H1 (cell line): ENCODE results near the gene CETN2. TPM values are rescaled to one million over a fixed set of nuclear protein-coding genes. Genes with fewer than 3 reads are reported as not detected.

Experiments
- CTCF ChIA-PET: fragments of 300-600 bp; sonication (Branson Sonifier 250); formaldehyde crosslinking; loops from one replicate; lab custom pipeline; 2021; ENCODE audit not compliant: partially characterized antibody; lab: Charles Lee
- POLR2A ChIA-PET: fragments of 300-600 bp; sonication (Branson Sonifier 250); formaldehyde crosslinking; loops from one replicate; lab custom pipeline; 2021; ENCODE audit warnings: inconsistent platforms; ENCODE audit not compliant: partially characterized antibody; lab: Charles Lee
- DNase-seq, 2 experiments: peaks; one replicate each; pipeline versions ENCODE4 v3.0.0 to v3.0.0-alpha.2; 2010 to 2022; ENCODE audit warnings: low spot score in 2 of 2, low read depth in 1 of 2, mixed read lengths in 1 of 2
- FAIRE-seq: peaks from 2 replicates; lab custom pipeline; 2011; peaks lifted over from hg19 to GRCh38; lab: Jason Lieb, UNC
- H2AFZ ChIP-seq: 2 replicates; pipeline ENCODE4 v1.8.1; 2012; ENCODE audit warnings: low read length, inconsistent platforms
- H2AK5ac ChIP-seq: 2 replicates; pipeline ENCODE4 v1.6.1; 2013; ENCODE audit warnings: low read depth, low read length
- H2BK120ac ChIP-seq: replicated peaks from 2 replicates; pipeline ENCODE3; 2013; ENCODE audit warnings: low read depth, low read length, inconsistent platforms
- H2BK12ac ChIP-seq: 2 replicates; pipeline ENCODE4 v1.6.1; 2013; ENCODE audit warnings: low read depth, low read length
- H2BK15ac ChIP-seq: 2 replicates; pipeline ENCODE4 v1.6.1; 2013; ENCODE audit warnings: low read length
- H2BK20ac ChIP-seq: 2 replicates; pipeline ENCODE4 v1.6.1; 2013; ENCODE audit warnings: low read length
- H2BK5ac ChIP-seq: 2 replicates; pipeline ENCODE4 v1.6.1; 2013; ENCODE audit warnings: low read depth, low read length
- H3K14ac ChIP-seq: 2 replicates; pipeline ENCODE4 v1.6.1; 2013; ENCODE audit warnings: inconsistent platforms; ENCODE audit not compliant: insufficient read length
- H3K18ac ChIP-seq: 2 replicates; pipeline ENCODE4 v1.6.1; 2013; ENCODE audit warnings: low read length; ENCODE audit errors: extremely low read depth
- H3K23ac ChIP-seq: 2 replicates; pipeline ENCODE4 v1.6.1; 2013; ENCODE audit warnings: inconsistent platforms; ENCODE audit not compliant: insufficient read length
- H3K23me2 ChIP-seq: 2 replicates; pipeline ENCODE4 v1.6.1; 2013; ENCODE audit warnings: low read depth, low read length
- H3K27ac ChIP-seq: 2 replicates; pipeline ENCODE4 v1.6.1; 2011; ENCODE audit warnings: low read depth, low read length, inconsistent platforms
- H3K27me3 ChIP-seq, 4 experiments: replicated peaks in 1 of 4; 1 replicate in 1 of 4; 2 replicates in 3 of 4; pipeline versions ENCODE4 v1.6.1 to v1.8.1; 2011 to 2013; ENCODE audit warnings: low read length in 3 of 4, mild to moderate bottlenecking in 3 of 4, inconsistent platforms in 2 of 4, mixed read lengths in 2 of 4, moderate library complexity in 1 of 4; ENCODE audit not compliant: control insufficient read depth in 3 of 4, insufficient read depth in 3 of 4; ENCODE audit errors: extremely low read depth in 1 of 4
- H3K36me3 ChIP-seq, 4 experiments: 2 replicates each; pipeline versions ENCODE4 v1.6.1 to v1.8.1; 2011 to 2013; ENCODE audit warnings: mild to moderate bottlenecking in 4 of 4, low read length in 3 of 4, moderate library complexity in 2 of 4, control low read depth in 1 of 4, inconsistent platforms in 1 of 4; ENCODE audit not compliant: insufficient read depth in 4 of 4, control insufficient read depth in 2 of 4
- H3K4ac ChIP-seq: replicated peaks from 2 replicates; pipeline ENCODE3; 2013; ENCODE audit warnings: low read length, low read depth, mixed read lengths, inconsistent platforms; ENCODE audit not compliant: insufficient read length
- H3K4me1 ChIP-seq, 4 experiments: replicated peaks in 1 of 4; 1 replicate in 1 of 4; 2 replicates in 3 of 4; pipeline versions ENCODE4 v1.6.1 to v1.8.1; 2011 to 2013; ENCODE audit warnings: low read length in 3 of 4, inconsistent platforms in 2 of 4, mixed read lengths in 1 of 4; ENCODE audit not compliant: insufficient read depth in 4 of 4, control insufficient read depth in 3 of 4
- H3K4me2 ChIP-seq, 2 experiments: 2 replicates each; pipeline versions ENCODE4 v1.6.1 to v1.8.1; 2011 to 2013; ENCODE audit warnings: low read depth in 2 of 2, low read length in 2 of 2, control low read depth in 1 of 2, inconsistent platforms in 1 of 2, mild to moderate bottlenecking in 1 of 2; ENCODE audit not compliant: insufficient read depth in 1 of 2
- H3K4me3 ChIP-seq, 4 experiments: fragments of 200-600, 300-600 bp in 1 of 4; sonication (generic), shearing (Covaris generic), sonication (Bioruptor Twin) in 1 of 4; 2 replicates each; pipeline versions ENCODE4 v1.5.1 to v1.8.1; 2011 to 2016; ENCODE audit warnings: low read length in 4 of 4, low read depth in 3 of 4, control low read depth in 2 of 4, inconsistent platforms in 2 of 4, mild to moderate bottlenecking in 2 of 4, mixed read lengths in 1 of 4, moderate library complexity in 1 of 4; ENCODE audit not compliant: insufficient read depth in 2 of 4; ENCODE audit errors: extremely low read depth in 1 of 4
- H3K56ac ChIP-seq: replicated peaks from 2 replicates; pipeline ENCODE3; 2013; ENCODE audit warnings: low read depth, mild to moderate bottlenecking, mixed read lengths, low read length, inconsistent platforms; ENCODE audit not compliant: insufficient read length
- H3K79me1 ChIP-seq: 2 replicates; pipeline ENCODE4 v1.6.1; 2013; ENCODE audit warnings: low read depth, low read length, control low read depth
- H3K79me2 ChIP-seq, 2 experiments: 2 replicates each; pipeline versions ENCODE4 v1.6.1 to v1.8.1; 2012 to 2013; ENCODE audit warnings: low read length in 2 of 2, mild to moderate bottlenecking in 2 of 2, inconsistent platforms in 1 of 2; ENCODE audit not compliant: insufficient read depth in 2 of 2, control insufficient read depth in 1 of 2
- H3K9ac ChIP-seq, 4 experiments: replicated peaks in 1 of 4; 1 replicate in 1 of 4; 2 replicates in 3 of 4; pipeline versions ENCODE4 v1.6.1 to v1.8.1; 2011 to 2013; ENCODE audit warnings: low read depth in 3 of 4, low read length in 3 of 4, control low read depth in 2 of 4, mild to moderate bottlenecking in 2 of 4, moderate library complexity in 2 of 4, inconsistent platforms in 1 of 4; ENCODE audit errors: extremely low read depth in 1 of 4
- H3K9me3 ChIP-seq, 2 experiments: 2 replicates each; pipeline versions ENCODE4 v1.6.1 to v1.8.1; 2012 to 2013; ENCODE audit warnings: mild to moderate bottlenecking in 2 of 2, moderate library complexity in 2 of 2, control low read depth in 1 of 2, inconsistent platforms in 1 of 2, low read depth in 1 of 2, low read length in 1 of 2, mixed read lengths in 1 of 2; ENCODE audit not compliant: insufficient read depth in 2 of 2
- H4K20me1 ChIP-seq, 2 experiments: replicated peaks in 1 of 2; 2 replicates each; pipeline versions ENCODE3 to v1.8.1; 2011 to 2013; ENCODE audit warnings: inconsistent platforms in 2 of 2, low read length in 2 of 2, mild to moderate bottlenecking in 1 of 2; ENCODE audit not compliant: insufficient read depth in 2 of 2, control insufficient read depth in 1 of 2
- H4K5ac ChIP-seq: 2 replicates; pipeline ENCODE4 v1.6.1; 2013; ENCODE audit warnings: low read length, low read depth, mixed read lengths, inconsistent platforms; ENCODE audit not compliant: insufficient read length
- H4K8ac ChIP-seq: 2 replicates; pipeline ENCODE4 v1.8.0; 2013; ENCODE audit warnings: mild to moderate bottlenecking, moderate library complexity, low read length, inconsistent platforms; ENCODE audit not compliant: insufficient read depth; ENCODE audit errors: extremely low read depth
- H4K91ac ChIP-seq: replicated peaks from 2 replicates; pipeline ENCODE3; 2013; ENCODE audit warnings: low read length, mixed read lengths, inconsistent platforms; ENCODE audit not compliant: insufficient read length
- ASH2L ChIP-seq: fragments of 200-600, 300-600 bp; sonication (generic); IDR thresholded peaks from one replicate; pipeline ENCODE4 v1.7.1; 2017; ENCODE audit warnings: low read length
- WGBS, 2 experiments: shearing (Covaris generic) in 1 of 2; methylation state at CpG; one replicate each; pipeline versions ENCODE4 v1.1.6 to v1.1.7; 2013 to 2015; ENCODE audit warnings: low lambda C conversion rate in 2 of 2, mixed read lengths in 2 of 2, inconsistent platforms in 1 of 2, low coverage in 1 of 2, missing lambda C conversion rate in 1 of 2; ENCODE audit not compliant: insufficient replicate concordance in 2 of 2, insufficient coverage in 1 of 2, insufficient read length in 1 of 2; ENCODE audit errors: extremely low coverage in 1 of 2, missing lambda C conversion rate in 1 of 2; 5-methylcytosine and 5-hydroxymethylcytosine counted together
- polyA plus RNA-seq, 7 experiments: library from polyadenylated mRNA; depleted of rRNA in 3 of 7; stranded (reverse) in 5 of 7; unstranded in 2 of 7; fragments of >200 nt in 5 of 7; fragments of 200-250 nt in 2 of 7; gene quantifications; 1 replicate in 5 of 7; 2 replicates in 1 of 7; 4 replicates in 1 of 7; pipeline versions ENCODE4 v1.2.1 to v1.2.3, GENCODE V29; 2011 to 2013; ENCODE audit warnings: missing spikeins in 2 of 7, mixed read lengths in 2 of 7
- total RNA-seq: library from RNA; stranded (reverse); fragmentation: NEBNext Ultra II Directional; extraction: Animal tissue kit (Norgen Biotek cat#: 25700); gene quantifications from 2 replicates; pipeline ENCODE4 v1.2.1, GENCODE V29; 2021

The CETN2 gene
- total and polyA plus RNA-seq, 2 of the 8 experiments (the other 6 are each of a cell fraction or from before 2014, with no cell fraction given) = 13.1 to 24.3 TPM

DNA sequence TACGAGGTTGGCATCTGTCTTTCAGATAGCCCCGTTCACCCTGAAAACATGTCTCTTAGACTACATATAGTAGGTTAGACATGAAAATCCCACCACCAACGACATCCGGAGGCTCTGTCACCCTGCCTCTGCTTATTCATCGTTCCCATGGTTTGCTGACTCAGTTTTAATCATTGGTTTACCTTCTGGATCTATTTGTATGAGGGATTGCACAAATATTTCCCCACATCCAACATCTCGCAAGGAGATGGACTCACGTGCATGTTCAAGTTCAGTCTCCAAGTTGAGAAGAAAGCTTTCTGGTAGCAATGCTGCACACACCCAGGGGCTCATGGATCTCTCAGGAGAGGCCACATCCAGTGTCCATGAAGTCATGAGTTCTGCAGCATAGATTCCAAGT, 10.8 kb downstream of the CETN2 start:
- H3K23me2 ChIP-seq = no peaks in the 10 kb centered on the region
- no peak overlapping the region for H2BK5ac ChIP-seq
- H3K27ac ChIP-seq = no peak overlapping the region
- no peaks in the 10 kb centered on the region for H3K79me1 ChIP-seq
- no peaks in the 10 kb centered on the region for H3K79me2 ChIP-seq
- ChIA-PET CTCF (interaction anchor here (1.5 to 4.7 kb wide), 3 partner anchors 158 to 179 kb away, joined by 3 to 39 read pairs (median 10); no protein-coding TSS in a partner anchor), POLR2A (no interaction called here)
- H2AFZ ChIP-seq = no peak overlapping the region
- H2BK20ac ChIP-seq = no peak overlapping the region
- H3K18ac ChIP-seq = no peak overlapping the region
- H3K56ac ChIP-seq = no peak overlapping the region
- no peak overlapping the region for H4K8ac ChIP-seq
- no peak for FAIRE-seq
- H2AK5ac ChIP-seq = no peak overlapping the region
- no peak overlapping the region for H4K5ac ChIP-seq
- H3K4me1 ChIP-seq = no peaks in the 10 kb centered on the region
- H3K4me2 ChIP-seq = no peak overlapping the region
- DNase-seq = no peak
- H4K91ac ChIP-seq = no peak overlapping the region
- H2BK12ac ChIP-seq = no peak overlapping the region
- H3K9ac ChIP-seq = no peak overlapping the region
- H4K20me1 ChIP-seq = no peaks in the 10 kb centered on the region
- H3K23ac ChIP-seq = no peak overlapping the region
- no peak overlapping the region for H2BK15ac ChIP-seq
- WGBS, 2 experiments = 87% methylated on average over 7 of the region's 7 CpGs; no CpG with 5 or more reads in 1 of the 2 experiments
- no peak overlapping the region for H3K14ac ChIP-seq
- TF ChIP-seq ASH2L = no peak
- TF ChIP-seq, all 59 proteins: peak for 0
- Histone ChIP-seq H3K27me3 (no peaks in the 10 kb centered on the region; a peak in 1 of 7 replicates), H2BK120ac (no peak overlapping the region), H3K4me3 (no peak overlapping the region), H3K36me3 (no peaks in the 10 kb centered on the region), H3K9me3 (no peaks in the 10 kb centered on the region), H3K4ac (no peak overlapping the region)
